Lung (tissue), 12 donors: ENCODE results near the gene CP. TPM values are rescaled to one million over a fixed set of nuclear protein-coding genes. Genes with fewer than 3 reads are reported as not detected.

ENCODE experiments used
- ATAC-seq: fragments of 200-7000 bp; cut with Tn5 transposase; one replicate; pipeline ENCODE4 v1.9.1; 2020; ENCODE audit warnings: moderate number of reproducible peaks; ENCODE audit not compliant: insufficient read depth, low FRiP score
- DNase-seq, 3 donors: peaks; one replicate each; pipeline ENCODE4 v3.0.0-alpha.2; 2013 to 2017
- H3K27ac ChIP-seq, 2 donors: one replicate each; pipeline ENCODE4 v1.5.1; 2013; ENCODE audit warnings: mild to moderate bottlenecking in 2 of 2, moderate library complexity in 2 of 2, control low read depth in 1 of 2, inconsistent platforms in 1 of 2, low read depth in 1 of 2, low read length in 1 of 2
- H3K27me3 ChIP-seq, 3 donors: one replicate each; pipeline ENCODE4 v1.5.1; 2013; ENCODE audit warnings: low read length in 2 of 3; ENCODE audit not compliant: control insufficient read depth in 3 of 3, insufficient read depth in 3 of 3
- H3K36me3 ChIP-seq, 4 donors: one replicate each; pipeline ENCODE4 v1.5.1; 2013; ENCODE audit warnings: low read length in 4 of 4, mild to moderate bottlenecking in 1 of 4, moderate library complexity in 1 of 4; ENCODE audit not compliant: control insufficient read depth in 4 of 4, insufficient read depth in 4 of 4
- H3K4me1 ChIP-seq, 5 donors: one replicate each; pipeline ENCODE4 v1.5.1; 2013; ENCODE audit warnings: low read length in 5 of 5, mild to moderate bottlenecking in 2 of 5, moderate library complexity in 1 of 5; ENCODE audit not compliant: control insufficient read depth in 5 of 5, insufficient read depth in 5 of 5
- H3K4me3 ChIP-seq: one replicate; pipeline ENCODE4 v1.5.1; 2013; ENCODE audit warnings: mild to moderate bottlenecking, control low read depth, moderate library complexity
- H3K9ac ChIP-seq, 2 donors: one replicate each; pipeline ENCODE4 v1.5.1; 2013; ENCODE audit warnings: low read length in 2 of 2, control low read depth in 1 of 2; ENCODE audit not compliant: insufficient read depth in 1 of 2
- H3K9me3 ChIP-seq, 4 donors: one replicate each; pipeline ENCODE4 v1.5.1; 2013; ENCODE audit warnings: low read length in 3 of 4, mild to moderate bottlenecking in 1 of 4, moderate library complexity in 1 of 4; ENCODE audit not compliant: control insufficient read depth in 4 of 4, insufficient read depth in 3 of 4
- CTCF ChIP-seq: IDR thresholded peaks from 2 replicates; pipeline ENCODE4 v1.5.1; 2012; ENCODE audit warnings: mild to moderate bottlenecking; ENCODE audit errors: control extremely low read depth, extremely low read depth
- WGBS, 2 donors: extraction: QIAGEN DNeasy Blood & Tissue Kit; methylation state at CpG; one replicate each; pipeline ENCODE4 v1.1.7; 2013; 5-methylcytosine and 5-hydroxymethylcytosine counted together
- polyA plus RNA-seq, 2 donors: library from polyadenylated mRNA; stranded (reverse); fragments of 200-250 nt; gene quantifications; one replicate each; pipeline ENCODE4 v1.2.1, GENCODE V29; 2013
- total RNA-seq, 2 donors: library from RNA; depleted of rRNA in 1 of 2; stranded (reverse); fragments of >200 nt in 1 of 2; gene quantifications; one replicate each; pipeline ENCODE4 v1.2.1, GENCODE V29; 2014 to 2021
- donor health status: control.
- donor health status: control.
- donor health status: Bipolar disorder and iron deficiency.
- donor health status: healthy.
- donor health status: DM: yes; HTN: yes; CAD: no.

Gene CP
- total and polyA plus RNA-seq, 4 donors = 16.4 to 143 (median 68.5) TPM

GRCh38 chr3:149234671-149235245, 13.1 kb upstream of the CP start:
- TF ChIP-seq CTCF = no peak
- no peak overlapping the region for H3K4me3 ChIP-seq
- ATAC-seq = no peak
- H3K36me3 ChIP-seq = no peaks in the 10 kb centered on the region
- no peaks in the 10 kb centered on the region for H3K4me1 ChIP-seq
- DNase-seq = no peak
- H3K27ac ChIP-seq = no peak overlapping the region
- WGBS, 2 donors = 56 to 68% methylated on average over 5 of the region's 5 CpGs
- no peak overlapping the region for H3K9ac ChIP-seq
- no peaks in the 10 kb centered on the region for H3K9me3 ChIP-seq
- H3K27me3 ChIP-seq = no peaks in the 10 kb centered on the region

- DNase-seq = no peak
- no peak for ATAC-seq
- WGBS, 2 donors = 83 to 88% methylated on average over 4 of the region's 4 CpGs
These were observed 11.7 kb upstream of the CP start for GRCh38 chr3:149233323-149233722.

DNA sequence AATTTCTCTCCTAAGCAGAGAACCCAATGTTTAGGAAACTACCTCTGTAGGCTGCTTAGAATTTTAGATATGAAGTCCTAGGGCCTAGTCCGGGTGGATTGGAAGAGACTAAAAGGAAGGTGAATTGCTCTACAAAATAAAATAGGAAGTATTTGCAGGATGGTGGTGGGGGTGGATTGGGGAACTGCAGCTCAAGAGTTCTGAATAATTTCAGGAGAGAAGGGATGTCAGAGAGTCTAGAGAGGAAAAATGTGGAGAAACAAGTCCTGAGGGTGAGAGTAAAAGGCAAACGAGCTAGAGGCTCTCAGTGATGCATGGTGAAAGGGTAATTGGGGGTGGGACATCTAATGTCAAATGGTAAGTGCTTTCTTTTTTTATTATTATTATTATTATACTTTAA, 10.2 kb upstream of the CP start:
- H3K27me3 ChIP-seq = no peaks in the 10 kb centered on the region
- no peak for TF ChIP-seq CTCF
- no peak overlapping the region for H3K27ac ChIP-seq
- H3K9ac ChIP-seq = no peak overlapping the region
- no peak for ATAC-seq
- 62 to 74% methylated on average over 2 of the region's 2 CpGs for WGBS, 2 donors
- no peaks in the 10 kb centered on the region for H3K36me3 ChIP-seq
- H3K4me1 ChIP-seq = no peaks in the 10 kb centered on the region
- DNase-seq = no peak
- H3K4me3 ChIP-seq = no peak overlapping the region
- H3K9me3 ChIP-seq = no peaks in the 10 kb centered on the region

More at GRCh38 chr3:149233323-149233722, 11.7 kb upstream of the CP start:
- Histone ChIP-seq H3K27ac (no peak overlapping the region), H3K36me3 (no peaks in the 10 kb centered on the region), H3K9ac (no peak overlapping the region), H3K9me3 (no peaks in the 10 kb centered on the region), H3K4me1 (no peaks in the 10 kb centered on the region), H3K4me3 (no peak overlapping the region), H3K27me3 (no peaks in the 10 kb centered on the region)
- no peak for TF ChIP-seq CTCF
